NT2/D1 (cell line): ENCODE results near the gene IL1RL1.

ENCODE experiments used
- DNase-seq: peaks from one replicate; pipeline ENCODE4 v3.0.0-alpha.2; 2011; ENCODE audit warnings: low read depth, low spot score
- H3K27me3 ChIP-seq: 2 replicates; pipeline ENCODE4 v1.6.0; 2011; ENCODE audit warnings: mild to moderate bottlenecking; ENCODE audit not compliant: insufficient read length, insufficient read depth
- H3K36me3 ChIP-seq: 2 replicates; pipeline ENCODE4 v1.6.1; 2011; ENCODE audit warnings: mild to moderate bottlenecking, low read length, mixed read lengths; ENCODE audit not compliant: insufficient read depth, insufficient read length
- H3K4me1 ChIP-seq: 2 replicates; pipeline ENCODE4 v1.5.1; 2011; ENCODE audit not compliant: insufficient read depth, insufficient read length
- H3K4me3 ChIP-seq: 2 replicates; pipeline ENCODE4 v1.5.1; 2011; ENCODE audit warnings: low read depth; ENCODE audit not compliant: insufficient read length
- H3K9ac ChIP-seq: 2 replicates; pipeline ENCODE4 v1.6.0; 2011; ENCODE audit warnings: low read depth; ENCODE audit not compliant: insufficient read length
- H3K9me3 ChIP-seq: 2 replicates; pipeline ENCODE4 v1.5.1; 2011; ENCODE audit warnings: mild to moderate bottlenecking, low read length; ENCODE audit not compliant: insufficient read depth
- SUZ12 ChIP-seq: IDR thresholded peaks from 2 replicates; pipeline ENCODE4 v1.6.1; 2011; ENCODE audit not compliant: insufficient read length, insufficient read depth; ENCODE audit errors: extremely low read depth
- YY1 ChIP-seq: IDR thresholded peaks from 2 replicates; pipeline ENCODE4 v1.6.1; 2011; ENCODE audit not compliant: insufficient read length, insufficient read depth
- ZNF274 ChIP-seq: IDR thresholded peaks from 2 replicates; pipeline ENCODE4 v1.6.1; 2011; ENCODE audit warnings: mild to moderate bottlenecking, low read depth, low read length

The IL1RL1 gene

GRCh38 chr2:102283996-102284395, 27.4 kb upstream of the IL1RL1 start:
- H3K36me3 ChIP-seq = no peaks in the 10 kb centered on the region
- no peak for DNase-seq
- no peak overlapping the region for H3K9ac ChIP-seq
- H3K9me3 ChIP-seq = no peaks in the 10 kb centered on the region
- TF ChIP-seq SUZ12 = no peak
- TF ChIP-seq YY1 = no peak
- TF ChIP-seq ZNF274 = no peak
- H3K27me3 ChIP-seq = no peaks in the 10 kb centered on the region
- H3K4me3 ChIP-seq = no peak overlapping the region
- H3K4me1 ChIP-seq = no peaks in the 10 kb centered on the region

DNA sequence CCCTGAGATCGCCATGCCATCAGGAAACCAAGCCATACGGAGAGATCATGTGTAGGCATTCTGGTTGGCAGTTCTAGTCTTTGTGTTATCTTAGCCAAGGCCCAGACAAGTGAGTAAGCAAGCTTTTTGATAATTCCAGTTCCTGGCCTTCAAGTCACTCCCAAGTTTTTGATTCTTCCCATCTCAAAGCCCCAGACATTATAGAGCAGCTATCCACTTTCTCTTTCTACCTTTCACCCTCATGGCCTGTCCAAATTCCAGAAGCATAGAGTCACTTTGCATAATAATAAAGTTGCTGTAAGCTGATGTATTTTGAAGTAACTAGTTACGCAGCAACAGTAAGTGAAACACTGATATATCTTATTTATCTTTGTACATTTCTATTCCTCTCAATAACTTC, 26.8 kb upstream of the IL1RL1 start:
- TF ChIP-seq ZNF274 (no peak), SUZ12 (no peak), YY1 (no peak)
- no peak for DNase-seq
- no peaks in the 10 kb centered on the region for H3K4me1 ChIP-seq
- no peak overlapping the region for H3K4me3 ChIP-seq
- no peaks in the 10 kb centered on the region for H3K9me3 ChIP-seq
- no peak overlapping the region for H3K9ac ChIP-seq
- no peaks in the 10 kb centered on the region for H3K27me3 ChIP-seq
- no peaks in the 10 kb centered on the region for H3K36me3 ChIP-seq

GRCh38 chr2:102285368-102285767, 26.0 kb upstream of the IL1RL1 start:
- Histone ChIP-seq H3K4me1 (no peaks in the 10 kb centered on the region), H3K9ac (no peak overlapping the region), H3K4me3 (no peak overlapping the region), H3K27me3 (no peaks in the 10 kb centered on the region), H3K9me3 (no peaks in the 10 kb centered on the region), H3K36me3 (no peaks in the 10 kb centered on the region)
- no peak for DNase-seq
- TF ChIP-seq ZNF274 = no peak
- TF ChIP-seq YY1 = no peak
- no peak for TF ChIP-seq SUZ12

DNA sequence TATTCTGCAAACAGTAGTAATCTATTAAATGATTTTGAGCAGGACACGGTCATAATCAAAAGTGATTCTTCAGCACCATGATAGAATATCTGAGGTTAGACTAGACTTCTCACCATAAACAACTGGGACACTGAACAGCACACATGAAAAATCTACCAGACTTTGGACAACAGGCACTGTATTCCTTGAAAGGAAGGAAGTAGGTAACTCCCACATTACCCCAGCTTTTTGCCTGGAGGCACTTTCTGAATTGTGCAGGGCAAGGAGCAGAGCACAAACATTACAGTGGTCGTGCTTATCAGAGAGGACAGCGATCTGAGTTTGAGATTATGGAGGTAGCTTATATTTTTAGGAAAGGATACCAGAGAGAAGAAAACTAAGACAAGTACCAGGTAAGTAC, 25.3 kb upstream of the IL1RL1 start:
- no peak overlapping the region for H3K9ac ChIP-seq
- no peak for DNase-seq
- H3K36me3 ChIP-seq = no peaks in the 10 kb centered on the region
- no peaks in the 10 kb centered on the region for H3K27me3 ChIP-seq
- no peaks in the 10 kb centered on the region for H3K9me3 ChIP-seq
- no peaks in the 10 kb centered on the region for H3K4me1 ChIP-seq
- no peak overlapping the region for H3K4me3 ChIP-seq
- TF ChIP-seq SUZ12 (no peak), YY1 (no peak), ZNF274 (no peak)

DNA sequence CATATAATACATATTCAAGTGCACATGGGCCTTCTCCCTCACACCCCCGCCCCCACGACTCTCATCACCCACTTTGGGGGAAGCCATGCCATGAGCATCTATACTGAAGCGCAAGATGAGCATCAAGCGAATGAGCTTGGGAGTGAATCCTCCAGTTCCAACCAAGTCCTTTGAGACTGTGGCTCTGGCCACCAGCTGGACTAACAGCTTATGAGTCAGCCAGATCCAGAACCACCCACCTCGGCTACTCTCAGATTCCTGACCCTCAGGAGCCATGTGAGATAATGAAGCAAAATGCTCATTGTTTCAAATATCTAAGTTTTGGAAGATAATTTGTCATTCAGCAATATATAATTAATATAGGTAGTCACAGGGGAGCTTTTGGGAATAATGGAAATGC, 22.2 kb upstream of the IL1RL1 start:
- Histone ChIP-seq H3K36me3 (no peaks in the 10 kb centered on the region), H3K4me1 (no peaks in the 10 kb centered on the region), H3K27me3 (no peaks in the 10 kb centered on the region), H3K4me3 (no peak overlapping the region), H3K9me3 (no peaks in the 10 kb centered on the region), H3K9ac (no peak overlapping the region)
- DNase-seq = no peak
- TF ChIP-seq YY1 (no peak), ZNF274 (no peak), SUZ12 (no peak)

- no peak for DNase-seq
- H3K9me3 ChIP-seq = no peaks in the 10 kb centered on the region
- H3K36me3 ChIP-seq = no peaks in the 10 kb centered on the region
- no peaks in the 10 kb centered on the region for H3K4me1 ChIP-seq
- no peak overlapping the region for H3K9ac ChIP-seq
- no peak for TF ChIP-seq ZNF274
- no peak for TF ChIP-seq SUZ12
- no peak for TF ChIP-seq YY1
- H3K4me3 ChIP-seq = no peak overlapping the region
- no peaks in the 10 kb centered on the region for H3K27me3 ChIP-seq
Observed at GRCh38 chr2:102290594-102290993, 20.8 kb upstream of the IL1RL1 start.

DNA sequence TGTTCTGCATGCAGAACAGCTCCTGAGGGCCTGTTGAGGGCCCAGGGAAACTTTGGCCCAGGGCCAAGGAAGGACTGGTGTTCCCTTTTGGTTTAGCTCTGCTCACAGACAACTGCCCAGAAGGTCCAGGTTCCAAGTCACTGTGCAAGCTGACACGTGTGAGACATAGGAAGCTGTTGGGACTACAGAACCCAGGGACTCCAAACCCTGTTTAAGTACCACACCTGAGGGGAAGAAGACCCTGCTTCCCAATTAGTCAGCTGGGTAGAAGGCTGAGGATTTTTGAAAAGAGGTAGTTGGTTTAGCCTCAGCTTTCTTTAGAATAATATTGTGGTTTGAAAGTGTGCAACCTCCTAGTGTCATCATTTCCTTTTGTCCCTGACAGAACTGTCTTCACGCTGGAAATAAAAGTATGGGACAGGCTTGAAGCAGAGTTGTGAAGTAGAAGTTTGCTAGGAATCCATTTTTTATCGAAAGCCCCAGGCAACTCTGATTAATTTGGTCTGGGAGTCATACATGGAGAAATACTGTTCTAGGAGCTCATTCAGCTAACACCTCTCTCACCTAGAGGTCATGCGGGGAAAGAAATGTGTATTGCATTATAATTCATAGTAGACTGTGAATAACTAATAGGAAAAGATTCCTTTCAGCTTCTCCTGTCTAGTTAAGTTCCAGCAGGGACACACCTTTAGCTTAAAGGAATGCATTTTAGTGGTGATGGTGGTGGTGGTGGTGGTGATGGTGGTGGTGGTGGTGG, 19.9 kb upstream of the IL1RL1 start:
- DNase-seq = no peak

More for the DNA sequence above, 19.9 kb upstream of the IL1RL1 start:
- Histone ChIP-seq H3K9ac (no peak overlapping the region), H3K36me3 (no peaks in the 10 kb centered on the region), H3K4me3 (no peak overlapping the region), H3K4me1 (no peaks in the 10 kb centered on the region), H3K27me3 (no peaks in the 10 kb centered on the region), H3K9me3 (no peaks in the 10 kb centered on the region)
- no peak for TF ChIP-seq YY1
- no peak for TF ChIP-seq SUZ12
- TF ChIP-seq ZNF274 = no peak
